Melanocyte of skin (primary cell): ENCODE measurements around the gene SRL. TPM values are rescaled to one million over a fixed set of nuclear protein-coding genes. Genes with fewer than 3 reads are reported as not detected.

Source experiments
- total RNA-seq, 2 donors: library from RNA; depleted of rRNA; stranded (reverse); fragments of >200 nt; gene quantifications; 2 replicates each; pipeline ENCODE4 v1.2.3, GENCODE V29; 2012

Gene SRL
- not detected for total RNA-seq

GRCh38 chr16:4241928-4242283 lies at the start of gene SRL:
Gene SRL, minus strand, starts transcription at chr16:4242080. Its CDS starts 13 bp downstream, at chr16:4242067.

Other genes starting within 250 kb of the SRL start
- 10 to 100 TPM; 21.3 to 30.6 TPM for gene ADCY9, start 125.6 kb downstream of the SRL start, total RNA-seq
- 10 to 100 TPM in 1 of 2 donors, 1 to 10 TPM in 1; 5.9 to 16.7 TPM for gene TFAP4, start 30.9 kb upstream of the SRL start, total RNA-seq
- under 1 TPM; 0.33 to 0.34 TPM for gene GLIS2, start 74.0 kb upstream of the SRL start, total RNA-seq
- gene PAM16, start 109.2 kb upstream of the SRL start, total RNA-seq = 10 to 100 TPM; 31.7 to 43.0 TPM
- gene VASN, start 129.8 kb upstream of the SRL start, total RNA-seq = 10 to 100 TPM in 1 of 2 donors, 1 to 10 TPM in 1; 7.3 to 28.9 TPM
- 10 to 100 TPM; 34.3 to 37.5 TPM for gene CORO7, start 174.5 kb upstream of the SRL start, total RNA-seq
- 10 to 100 TPM; 42.7 to 73.6 TPM for gene DNAJA3, start 183.8 kb upstream of the SRL start, total RNA-seq
- gene NMRAL1, start 232.5 kb upstream of the SRL start, total RNA-seq = 100 to 1,000 TPM; 100 to 119 TPM
- gene HMOX2, start 234.3 kb upstream of the SRL start, total RNA-seq = 100 to 1,000 TPM in 1 of 2 donors, 10 to 100 TPM in 1; 60.6 to 105 TPM